HG02678 (cell line): ENCODE results near the gene RER1.
A peak's percentile ranks its signal among the peaks of the same experiment; 100 is the strongest.

Experiments used
- ATAC-seq: cut with Tn5 transposase; IDR thresholded peaks from one replicate; pipeline ENCODE4 v1.9.1; 2021; ENCODE audit warnings: mild to moderate bottlenecking, moderate library complexity; ENCODE audit not compliant: unreplicated experiment

The RER1 gene

DNA sequence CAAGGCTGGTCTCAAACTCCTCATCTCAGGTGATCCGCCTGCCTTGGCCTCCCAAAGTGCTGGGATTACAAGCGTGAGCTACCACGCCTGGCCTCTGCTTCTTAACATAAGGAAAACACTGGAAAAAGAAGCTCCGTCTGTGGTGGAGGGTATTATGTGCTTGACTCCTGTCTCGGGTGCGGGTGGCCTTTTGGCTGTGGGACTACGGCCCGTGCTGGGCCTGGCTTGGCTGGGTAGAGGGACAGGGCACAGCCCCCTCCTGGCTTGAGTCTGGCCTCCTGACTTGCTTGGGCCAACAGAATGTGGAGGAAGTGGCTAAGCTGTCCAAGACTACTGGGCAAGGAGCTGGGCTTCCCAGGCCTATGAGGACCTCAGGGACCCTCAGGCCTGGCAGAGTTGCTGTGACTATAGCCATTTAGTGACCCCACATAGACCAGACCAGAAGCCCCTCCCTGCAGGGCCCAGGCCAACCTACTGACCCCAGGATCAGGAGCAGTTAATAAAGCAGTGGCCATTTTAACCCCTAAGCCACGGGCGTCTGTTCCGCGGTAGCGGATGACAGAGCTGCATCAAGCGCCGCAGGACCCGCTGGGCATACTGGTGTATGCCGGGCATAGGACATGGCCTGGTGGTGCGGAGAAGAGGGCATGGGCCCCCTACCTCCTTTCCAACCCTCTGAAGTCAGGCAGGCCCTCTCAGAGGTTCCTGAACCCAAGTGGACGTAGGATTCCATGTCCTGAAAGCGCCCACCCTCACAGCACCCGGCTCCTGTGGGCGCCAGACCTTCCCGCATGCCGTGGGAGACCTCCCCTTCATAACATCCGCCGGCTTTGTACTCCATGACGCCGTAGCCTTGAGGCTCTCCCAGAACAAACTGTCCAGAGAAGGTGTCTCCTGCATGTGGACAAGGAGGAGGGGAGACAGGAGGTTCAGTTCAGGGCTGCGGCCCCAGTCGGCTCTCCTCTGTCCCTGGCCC is 4.7 kb upstream of the RER1 start:
- ATAC-seq, result no peak

GRCh38 chr1:2388004-2388913 is 3.4 kb upstream of the RER1 start:
- ATAC-seq, result no peak

DNA sequence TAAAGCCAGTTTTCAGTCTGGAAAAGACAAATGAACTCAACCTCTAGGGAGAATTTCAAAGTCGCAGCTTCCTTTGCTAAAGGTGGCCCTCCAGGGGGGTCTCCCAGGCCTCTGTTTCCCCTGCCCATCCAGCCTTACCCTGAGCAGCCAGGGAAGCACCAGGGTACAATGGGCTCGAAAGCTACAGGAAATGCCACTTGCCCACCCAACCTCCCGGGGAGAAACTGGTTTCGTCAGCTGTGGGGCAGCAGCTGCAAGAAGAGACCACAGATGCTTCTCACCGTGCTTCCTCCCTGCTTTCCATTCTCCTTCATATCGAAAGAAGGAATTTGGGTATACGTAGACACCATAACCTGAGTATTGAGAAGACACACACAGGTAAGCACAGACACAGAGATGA is 2.0 kb upstream of the RER1 start:
- no peak for ATAC-seq

DNA sequence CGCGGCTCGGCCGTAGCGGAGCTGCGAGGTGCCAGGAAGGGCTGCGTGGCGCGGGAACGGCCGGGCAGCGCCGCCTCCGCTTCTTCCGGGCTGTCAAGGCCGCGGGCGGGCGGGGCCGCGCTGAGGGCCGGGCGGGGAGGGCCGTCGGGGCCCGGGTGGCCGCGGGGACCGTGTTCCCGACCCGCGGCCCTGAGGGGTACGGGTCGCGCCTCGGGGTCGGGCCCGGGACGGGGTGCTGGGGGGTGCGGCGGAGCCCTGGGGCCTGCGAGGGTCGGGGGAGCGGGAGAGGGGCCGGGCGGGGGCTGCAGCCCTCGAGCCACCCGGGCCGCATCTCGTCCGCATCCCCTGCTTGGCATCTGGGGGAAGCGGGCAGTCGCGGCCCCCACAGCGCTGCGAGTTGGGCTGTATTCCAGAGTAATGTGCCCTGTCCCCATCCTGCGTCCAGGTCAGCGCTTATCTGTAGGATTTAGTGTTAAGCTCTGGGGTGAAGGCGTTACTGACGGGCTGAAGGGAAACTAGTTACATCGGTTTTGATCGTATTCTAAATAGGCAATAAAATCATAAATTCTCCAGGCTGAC is 379 bp downstream of the RER1 start:
- ATAC-seq, result peak; percentile 20

DNA sequence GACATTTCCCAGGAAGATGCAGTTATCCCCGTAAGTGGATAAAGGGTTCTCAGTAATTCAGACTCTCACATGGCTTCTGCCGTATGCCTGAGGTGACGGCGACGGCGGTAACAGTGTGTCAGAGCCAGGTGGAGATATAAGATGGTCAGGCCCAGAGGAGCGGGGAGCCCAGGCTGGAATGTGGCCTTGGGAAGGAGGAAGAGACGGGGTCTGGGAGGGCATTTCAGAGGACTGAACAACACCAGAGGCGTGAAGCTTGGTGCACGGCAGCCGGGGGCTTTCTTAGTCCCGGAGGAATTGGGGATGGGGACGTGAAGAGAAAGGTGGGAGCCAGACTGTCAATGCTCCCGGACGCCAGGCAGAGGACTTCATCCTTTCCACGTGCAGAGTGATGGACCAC is 1.0 kb downstream of the RER1 start:
- ATAC-seq, result no peak

DNA sequence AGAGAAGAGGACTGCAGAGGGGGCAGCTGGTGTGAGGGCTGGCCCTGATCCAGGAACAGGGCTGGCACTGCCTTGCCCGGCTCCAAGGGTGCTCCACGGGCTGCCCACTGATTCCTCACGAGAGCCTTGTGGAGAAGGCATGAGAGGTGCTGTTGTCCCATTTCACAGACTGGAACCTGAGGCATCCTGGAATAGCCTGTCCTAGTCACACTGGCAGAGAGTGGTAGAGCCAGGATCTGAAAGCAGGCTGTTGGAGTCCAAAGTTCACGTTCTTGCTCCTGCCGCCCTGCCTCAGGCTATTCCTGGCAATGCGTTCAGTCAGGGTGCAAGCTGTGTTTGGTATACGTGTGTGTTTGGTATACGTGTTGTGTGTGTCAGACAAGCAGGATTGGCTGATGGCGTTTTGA is 1.8 kb downstream of the RER1 start:
- ATAC-seq, result no peak

- no peak for ATAC-seq
Observed at GRCh38 chr1:2394220-2394619, 2.6 kb downstream of the RER1 start.

DNA sequence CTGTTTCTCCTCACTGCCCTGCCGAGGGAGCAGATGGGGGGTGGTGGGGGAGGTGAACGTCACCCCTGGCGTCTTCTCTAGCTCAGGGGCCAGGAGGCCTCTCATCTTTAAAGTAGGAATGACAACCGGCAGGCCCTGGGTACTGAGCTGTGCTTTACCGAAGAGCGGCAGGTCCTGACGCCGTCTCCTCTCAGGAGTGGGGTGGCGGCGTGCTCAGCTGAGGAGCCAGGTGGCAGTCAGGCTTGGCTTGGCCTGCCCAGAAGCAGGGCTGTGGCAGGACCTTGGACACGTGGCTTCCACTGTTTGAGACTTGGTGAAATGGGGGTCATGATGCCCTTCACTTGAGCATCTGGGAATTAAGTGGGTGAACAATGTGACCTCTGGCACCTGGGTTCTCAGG is 3.1 kb downstream of the RER1 start:
- no peak for ATAC-seq

GRCh38 chr1:2395245-2395644 is 3.6 kb downstream of the RER1 start:
- no peak for ATAC-seq

- no peak for ATAC-seq
Observed at GRCh38 chr1:2396059-2396458, 4.4 kb downstream of the RER1 start.

- no peak for ATAC-seq
Observed at GRCh38 chr1:2396476-2396875, 4.8 kb downstream of the RER1 start.

DNA sequence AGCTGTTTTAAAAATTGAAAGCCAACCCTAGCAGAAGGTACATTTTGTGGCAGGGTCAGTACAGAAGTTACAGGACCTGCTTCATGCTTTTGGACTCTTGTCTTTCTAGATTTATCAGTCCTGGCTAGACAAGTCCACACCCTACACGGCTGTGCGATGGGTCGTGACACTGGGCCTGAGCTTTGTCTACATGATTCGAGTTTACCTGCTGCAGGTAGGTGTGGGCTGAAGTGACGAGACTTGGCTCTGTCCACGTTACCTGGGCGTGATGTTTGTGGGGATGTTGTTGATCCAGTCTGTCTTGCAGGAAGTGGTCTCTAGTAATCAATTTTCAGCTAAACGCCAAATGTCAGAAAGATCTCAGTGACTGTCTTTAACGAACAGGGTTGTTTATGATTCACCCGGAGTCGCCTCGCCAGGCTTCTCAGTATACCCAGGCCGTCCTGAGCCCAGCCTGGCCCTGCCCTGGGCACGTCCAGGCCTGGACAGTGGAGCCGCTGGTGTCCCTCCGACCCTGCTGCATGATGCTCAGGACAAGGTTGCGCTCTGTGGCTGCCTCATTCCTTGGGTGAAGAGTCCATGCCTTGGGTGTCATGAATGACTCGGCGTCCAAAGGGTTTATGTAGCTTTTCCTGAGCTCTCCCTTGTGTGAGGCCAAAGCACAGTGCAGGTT is 5.5 kb downstream of the RER1 start:
- no peak for ATAC-seq

DNA sequence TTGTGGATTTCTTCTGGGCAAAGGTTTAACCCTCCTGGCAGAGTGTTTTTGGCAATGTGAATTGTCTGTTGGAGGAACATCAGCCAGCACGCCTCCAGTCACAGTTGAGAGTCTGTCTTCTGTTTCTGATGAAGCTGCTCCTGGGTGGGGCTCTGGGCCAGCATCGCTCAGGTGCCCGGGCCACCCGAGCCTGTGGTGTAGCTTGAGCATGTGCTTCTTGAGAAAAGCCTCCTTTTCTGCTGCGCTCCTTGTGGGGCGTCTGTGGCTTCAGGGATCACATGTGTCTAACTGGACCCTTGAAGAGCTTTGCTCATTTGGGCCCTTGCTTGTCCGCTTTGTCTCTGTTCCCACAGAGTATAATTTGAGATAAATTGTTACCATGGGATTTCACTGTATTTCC is 7.2 kb downstream of the RER1 start:
- ATAC-seq, result no peak

GRCh38 chr1:2399890-2400575 is 8.4 kb downstream of the RER1 start:
- ATAC-seq, result no peak

DNA sequence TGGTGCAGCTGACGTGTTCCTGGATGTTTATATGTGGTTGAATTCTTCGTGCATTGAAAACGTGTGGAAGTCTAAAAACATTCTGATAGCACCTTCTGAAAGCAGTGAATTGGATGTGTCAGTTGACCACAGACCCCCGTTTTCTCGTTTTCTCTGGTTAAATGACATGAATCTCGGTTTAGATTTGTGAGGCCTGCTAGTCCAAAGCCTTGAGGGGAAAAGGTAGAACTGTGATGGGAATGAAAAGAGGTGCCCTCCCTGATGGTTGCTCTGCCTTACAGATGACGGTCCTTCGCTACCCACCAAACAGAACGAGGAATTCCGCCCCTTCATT is 8.9 kb downstream of the RER1 start:
- no peak for ATAC-seq

DNA sequence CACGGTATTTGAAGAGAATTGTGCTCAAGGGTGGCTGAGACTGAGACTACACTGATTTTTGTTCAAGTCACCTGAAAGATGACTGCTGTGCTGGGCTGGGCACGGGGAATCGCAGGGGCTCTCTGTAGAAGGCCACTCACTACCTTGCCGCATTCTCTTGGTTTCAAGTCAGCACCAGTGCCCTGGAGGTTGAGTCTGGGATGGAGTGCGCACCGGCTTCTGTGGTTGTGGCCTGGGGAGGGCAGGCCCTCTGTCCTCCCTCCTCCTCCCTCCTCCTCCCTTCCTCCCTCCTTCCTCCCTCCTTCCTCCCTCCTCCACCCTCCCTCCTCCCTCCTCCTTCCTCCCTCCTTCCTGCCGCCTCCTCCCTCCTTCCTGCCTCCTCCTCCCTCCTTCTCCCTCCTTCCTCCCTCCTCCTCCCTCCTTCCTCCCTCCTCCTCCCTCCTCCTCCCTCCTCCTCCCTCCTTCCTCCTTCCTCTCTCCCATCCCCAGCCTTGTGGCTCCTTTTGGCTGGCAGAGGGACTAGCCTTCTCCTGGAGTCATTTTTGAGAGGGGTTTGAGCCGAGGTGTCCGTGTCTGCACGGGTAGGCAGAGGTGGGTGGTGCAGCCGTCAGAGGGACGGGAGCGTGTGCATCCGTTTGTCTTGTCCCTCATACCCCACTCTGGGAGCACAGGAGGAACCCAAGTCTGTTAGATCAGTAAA is 9.5 kb downstream of the RER1 start:
- ATAC-seq, result no peak

DNA sequence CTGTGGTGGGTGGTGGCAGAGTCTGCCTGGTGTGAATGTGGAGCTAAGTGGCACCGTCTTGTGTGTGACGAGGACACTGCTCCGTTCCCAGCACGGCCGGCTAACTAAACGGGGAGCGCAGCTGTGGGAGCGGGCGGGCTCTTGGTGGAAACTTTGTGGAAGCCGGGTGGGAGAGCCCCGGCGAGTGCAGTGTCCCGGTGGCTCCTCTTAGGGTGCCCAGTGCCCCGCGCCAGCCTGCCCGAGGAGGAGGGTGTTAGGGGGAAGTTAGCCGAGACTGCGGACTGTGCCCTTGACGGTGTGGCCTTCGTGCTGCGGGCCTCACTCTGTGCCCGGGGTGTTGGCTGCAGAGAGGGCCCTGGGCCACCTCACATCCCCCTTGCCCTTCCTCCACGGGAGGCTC is 10.8 kb downstream of the RER1 start:
- ATAC-seq, result no peak

- no peak for ATAC-seq
Observed at GRCh38 chr1:2403273-2403672, 11.6 kb downstream of the RER1 start.

DNA sequence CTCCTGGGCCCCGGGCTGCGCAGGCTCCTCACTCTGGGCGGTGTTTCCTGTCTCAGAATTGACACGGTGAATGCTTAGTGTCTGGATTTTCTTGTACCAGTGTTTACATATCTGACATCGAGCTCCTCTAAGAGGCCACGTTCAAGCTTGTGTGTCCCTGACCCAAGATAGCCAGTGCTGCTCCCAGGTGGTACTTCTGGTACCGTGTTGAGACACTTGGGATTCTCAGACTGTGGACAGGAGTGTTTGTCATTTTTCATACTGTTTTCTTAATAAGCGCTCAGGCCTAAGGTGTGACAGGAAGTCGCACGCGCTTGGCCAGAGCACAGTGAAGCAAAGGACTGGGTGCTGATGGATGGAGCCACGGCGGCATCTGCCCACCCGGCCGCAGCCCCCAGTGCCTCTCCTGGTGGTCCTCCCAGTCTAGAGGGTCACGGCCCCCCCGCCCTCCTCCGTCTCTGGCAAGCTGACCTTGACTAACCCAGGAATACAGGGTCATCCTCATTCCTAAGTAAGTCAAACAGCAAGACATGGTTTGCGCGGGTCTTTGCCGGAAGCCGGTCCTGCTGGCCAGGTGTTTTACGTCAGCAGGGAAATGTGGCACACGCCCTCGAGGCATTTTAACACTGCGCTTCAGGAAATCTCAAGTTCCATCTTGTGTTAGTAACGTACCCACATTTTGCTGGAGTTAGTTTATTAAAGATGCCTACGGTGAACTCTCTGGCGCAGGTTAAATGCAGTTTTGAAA is 12.7 kb downstream of the RER1 start:
- no peak for ATAC-seq
